Muscle layer of colon (tissue), 2 donors: Measurements from ENCODE around the gene MRGPRD.
A peak's percentile ranks its signal among the peaks of the same experiment; 100 is the strongest.

ENCODE experiments used
- H3K27ac ChIP-seq: one replicate; pipeline ENCODE4 v1.7.0; 2013; ENCODE audit warnings: low read depth, mild to moderate bottlenecking, low read length, moderate library complexity
- H3K27me3 ChIP-seq, 2 donors: one replicate each; pipeline ENCODE4 v1.7.0; 2013; ENCODE audit warnings: low read length in 2 of 2, mild to moderate bottlenecking in 2 of 2; ENCODE audit not compliant: insufficient read depth in 2 of 2, control insufficient read depth in 1 of 2
- H3K36me3 ChIP-seq: one replicate; pipeline ENCODE4 v1.7.0; 2013; ENCODE audit warnings: mild to moderate bottlenecking, low read length; ENCODE audit not compliant: insufficient read depth
- H3K4me1 ChIP-seq: one replicate; pipeline ENCODE4 v1.7.0; 2013; ENCODE audit warnings: mild to moderate bottlenecking, low read length; ENCODE audit not compliant: insufficient read depth
- H3K4me3 ChIP-seq, 2 donors: one replicate each; pipeline ENCODE4 v1.7.0; 2013; ENCODE audit warnings: low read length in 2 of 2, low read depth in 1 of 2, mild to moderate bottlenecking in 1 of 2, moderate library complexity in 1 of 2
- H3K9ac ChIP-seq: one replicate; pipeline ENCODE4 v1.7.0; 2013; ENCODE audit warnings: low read length
- H3K9me3 ChIP-seq: one replicate; pipeline ENCODE4 v1.7.0; 2013; ENCODE audit warnings: mild to moderate bottlenecking, low read length
- donor health status: abdominal sarcoma.
- donor health status: Adenocarcinoma of cecum.

MRGPRD gene, protein sequence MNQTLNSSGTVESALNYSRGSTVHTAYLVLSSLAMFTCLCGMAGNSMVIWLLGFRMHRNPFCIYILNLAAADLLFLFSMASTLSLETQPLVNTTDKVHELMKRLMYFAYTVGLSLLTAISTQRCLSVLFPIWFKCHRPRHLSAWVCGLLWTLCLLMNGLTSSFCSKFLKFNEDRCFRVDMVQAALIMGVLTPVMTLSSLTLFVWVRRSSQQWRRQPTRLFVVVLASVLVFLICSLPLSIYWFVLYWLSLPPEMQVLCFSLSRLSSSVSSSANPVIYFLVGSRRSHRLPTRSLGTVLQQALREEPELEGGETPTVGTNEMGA

DNA sequence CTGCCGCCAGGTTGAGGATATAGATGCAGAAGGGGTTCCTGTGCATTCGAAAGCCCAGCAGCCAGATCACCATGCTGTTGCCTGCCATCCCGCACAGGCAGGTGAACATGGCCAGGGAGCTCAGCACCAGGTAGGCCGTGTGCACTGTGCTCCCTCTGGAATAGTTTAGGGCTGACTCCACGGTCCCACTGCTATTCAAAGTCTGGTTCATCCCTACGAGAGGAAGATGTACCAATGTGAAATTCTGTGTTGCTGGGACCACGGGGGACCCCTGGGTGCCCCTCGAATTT is at the start of gene MRGPRD:
Gene MRGPRD (minus strand): TSS at position 211 of the 290 bp plus-strand sequence. CDS start 0 bp downstream, at position 211.
- Histone ChIP-seq H3K36me3 (no peaks in the 10 kb centered on the region), H3K4me3 (no peak within 1 kb of the TSS), H3K9me3 (no peaks in the 10 kb centered on the region), H3K27ac (no peak within 1 kb of the TSS), H3K9ac (no peak within 1 kb of the TSS), H3K4me1 (no peaks in the 10 kb centered on the region), H3K27me3 (no peaks in the 10 kb centered on the region)

DNA sequence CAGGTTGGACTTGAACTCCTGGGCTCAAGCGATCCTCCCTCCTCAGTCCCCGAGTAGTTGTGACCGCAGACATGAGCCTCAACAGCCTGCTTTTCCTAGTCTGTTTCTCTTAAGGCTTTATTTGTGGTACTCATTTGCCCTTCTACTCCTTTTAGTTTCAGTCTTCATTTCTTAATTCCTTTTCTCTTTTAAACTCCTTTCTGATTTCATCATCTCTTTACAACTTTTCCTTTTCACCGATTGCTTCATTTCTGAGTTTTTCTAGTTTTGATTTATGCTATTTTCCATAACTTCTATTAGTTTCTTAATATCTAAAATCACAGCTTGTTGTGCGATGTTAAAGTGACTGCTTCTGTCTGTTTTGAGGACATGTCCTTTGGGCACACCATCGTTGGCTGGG is 49.5 kb upstream of the MRGPRD start:
- H3K4me1 ChIP-seq = no peaks in the 10 kb centered on the region
- no peak overlapping the region for H3K27ac ChIP-seq
- no peaks in the 10 kb centered on the region for H3K27me3 ChIP-seq
- no peak overlapping the region for H3K9ac ChIP-seq
- no peaks in the 10 kb centered on the region for H3K36me3 ChIP-seq
- H3K4me3 ChIP-seq = no peak overlapping the region
- H3K9me3 ChIP-seq = no peaks in the 10 kb centered on the region

DNA sequence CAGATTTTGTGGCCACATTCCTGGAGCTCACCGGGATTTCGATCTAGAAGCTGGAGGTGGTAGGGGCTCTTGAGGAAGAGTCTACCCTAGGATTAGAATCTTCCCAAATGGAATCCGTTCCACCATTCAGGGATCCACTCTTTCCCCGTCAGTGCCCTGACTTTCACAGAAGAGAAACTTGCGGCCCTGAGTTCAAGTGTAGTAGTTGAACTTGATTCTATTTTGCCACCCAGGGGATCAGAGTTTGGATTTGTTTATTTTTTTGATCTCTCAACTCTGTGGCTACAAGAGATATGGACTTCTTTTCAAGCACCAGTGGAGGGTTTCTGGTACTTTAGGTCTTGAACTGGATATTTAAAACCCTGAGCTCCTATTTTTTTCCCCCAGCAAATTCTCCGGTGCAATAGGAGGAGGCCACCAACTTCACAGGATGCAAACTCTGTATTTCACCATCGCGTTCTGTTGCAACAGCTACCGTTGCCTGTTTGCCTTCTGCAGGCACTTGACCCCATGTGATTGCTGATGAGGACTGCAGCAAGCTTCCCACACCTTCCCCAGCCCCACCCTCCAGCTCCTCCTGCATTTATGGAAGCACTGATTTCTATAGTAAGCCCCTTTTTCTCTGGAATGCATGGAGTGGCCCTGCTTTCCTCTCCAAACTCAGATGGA is 47.1 kb upstream of the MRGPRD start:
- Histone ChIP-seq H3K9me3 (no peaks in the 10 kb centered on the region), H3K9ac (no peak overlapping the region), H3K27ac (no peak overlapping the region), H3K36me3 (no peaks in the 10 kb centered on the region), H3K27me3 (no peaks in the 10 kb centered on the region), H3K4me3 (no peak overlapping the region), H3K4me1 (no peaks in the 10 kb centered on the region)

DNA sequence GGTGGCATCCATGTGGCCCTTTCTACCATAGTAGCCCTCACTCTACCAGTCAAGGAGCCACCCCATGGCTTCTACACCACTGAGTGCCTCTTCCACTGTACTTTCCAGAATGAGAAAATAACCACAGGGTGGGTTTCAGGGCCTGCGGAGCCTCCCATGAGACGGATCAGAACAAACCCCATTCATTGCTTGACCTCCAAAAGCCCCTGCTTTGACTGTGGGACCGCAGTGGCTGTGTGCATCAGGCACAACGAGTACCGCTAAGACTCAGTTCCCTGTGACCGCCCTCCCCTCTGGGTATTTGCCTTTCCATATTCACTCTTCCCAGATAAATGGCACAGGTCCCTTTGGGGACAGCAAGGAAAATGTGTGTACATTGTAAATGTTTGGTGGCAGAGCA is 43.7 kb upstream of the MRGPRD start:
- H3K4me1 ChIP-seq = peaks cover 10% of the 10 kb centered on the region
- H3K9me3 ChIP-seq = no peaks in the 10 kb centered on the region
- no peak overlapping the region for H3K9ac ChIP-seq
- H3K27me3 ChIP-seq = no peaks in the 10 kb centered on the region
- H3K36me3 ChIP-seq = no peaks in the 10 kb centered on the region
- H3K4me3 ChIP-seq = no peak overlapping the region
- no peak overlapping the region for H3K27ac ChIP-seq

DNA sequence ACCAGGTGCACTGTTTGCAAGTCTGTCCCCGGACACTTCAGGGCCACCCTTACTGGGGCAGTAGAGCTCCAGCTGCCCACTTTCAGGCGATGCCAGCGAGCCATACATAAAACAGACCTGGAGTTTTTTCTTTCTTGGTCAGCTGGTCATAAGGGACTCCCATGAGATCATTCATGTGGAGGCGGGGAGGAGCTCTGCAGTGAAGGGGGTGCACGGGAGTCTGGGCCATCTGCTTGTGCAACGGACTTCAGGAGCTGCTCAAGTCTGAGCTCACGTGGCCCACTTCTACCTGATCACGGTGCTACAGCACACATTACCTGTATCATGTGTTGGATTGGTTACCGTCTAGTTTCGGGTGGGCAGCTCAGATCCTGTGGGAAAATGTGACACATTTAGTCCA is 41.5 kb upstream of the MRGPRD start:
- H3K9ac ChIP-seq = no peak overlapping the region
- no peaks in the 10 kb centered on the region for H3K36me3 ChIP-seq
- H3K4me3 ChIP-seq = no peak overlapping the region
- H3K9me3 ChIP-seq = no peaks in the 10 kb centered on the region
- no peaks in the 10 kb centered on the region for H3K27me3 ChIP-seq
- peaks cover 23% of the 10 kb centered on the region for H3K4me1 ChIP-seq
- H3K27ac ChIP-seq = no peak overlapping the region

DNA sequence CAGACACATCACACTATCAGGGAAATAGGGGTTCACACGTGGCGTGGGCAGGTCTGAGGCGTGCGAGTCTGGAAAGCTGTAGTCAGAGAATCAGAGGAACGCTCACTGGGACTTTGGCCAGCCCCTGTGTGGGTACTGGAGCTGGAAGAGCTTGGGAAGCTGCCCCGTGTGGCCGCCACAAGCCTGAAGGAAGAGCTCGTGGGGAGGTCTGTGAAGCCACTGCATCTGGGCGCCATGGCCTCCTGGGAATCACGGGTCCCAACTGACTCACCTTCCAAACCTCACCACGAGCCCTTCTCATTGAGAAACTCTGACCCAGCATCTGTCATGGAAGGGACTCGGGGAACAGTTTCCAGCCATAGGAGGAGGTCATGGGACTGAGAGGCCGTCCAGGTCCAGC is 38.1 kb upstream of the MRGPRD start:
- H3K9ac ChIP-seq = no peak overlapping the region
- H3K27ac ChIP-seq = peak overlapping the region; percentile 55
- H3K36me3 ChIP-seq = no peaks in the 10 kb centered on the region
- no peaks in the 10 kb centered on the region for H3K27me3 ChIP-seq
- peaks cover 41% of the 10 kb centered on the region for H3K4me1 ChIP-seq
- H3K4me3 ChIP-seq = no peak overlapping the region
- H3K9me3 ChIP-seq = no peaks in the 10 kb centered on the region

DNA sequence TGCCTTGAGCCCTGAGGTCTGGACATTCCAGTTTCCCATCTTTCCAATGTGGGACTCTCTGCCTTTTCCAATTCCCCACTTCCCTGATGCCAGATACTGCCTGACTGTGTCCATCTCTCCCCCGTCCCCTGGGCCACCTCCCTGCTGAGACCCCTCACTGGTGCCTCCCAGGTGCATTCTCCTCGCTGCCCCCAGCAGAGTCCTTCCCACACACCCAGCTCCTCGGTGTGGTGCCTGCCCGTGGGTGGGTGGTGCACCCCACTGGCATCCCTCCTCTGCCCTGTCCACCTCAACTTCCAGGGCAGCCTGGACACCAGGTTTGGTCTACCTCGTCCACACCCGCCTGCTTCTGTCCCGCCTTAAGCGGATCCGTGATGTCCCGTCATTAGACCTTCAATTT is 37.2 kb upstream of the MRGPRD start:
- Histone ChIP-seq H3K27me3 (no peaks in the 10 kb centered on the region), H3K4me1 (peaks cover 42% of the 10 kb centered on the region), H3K36me3 (no peaks in the 10 kb centered on the region), H3K27ac (peak overlapping the region; percentile 8), H3K4me3 (no peak overlapping the region), H3K9me3 (no peaks in the 10 kb centered on the region), H3K9ac (no peak overlapping the region)

DNA sequence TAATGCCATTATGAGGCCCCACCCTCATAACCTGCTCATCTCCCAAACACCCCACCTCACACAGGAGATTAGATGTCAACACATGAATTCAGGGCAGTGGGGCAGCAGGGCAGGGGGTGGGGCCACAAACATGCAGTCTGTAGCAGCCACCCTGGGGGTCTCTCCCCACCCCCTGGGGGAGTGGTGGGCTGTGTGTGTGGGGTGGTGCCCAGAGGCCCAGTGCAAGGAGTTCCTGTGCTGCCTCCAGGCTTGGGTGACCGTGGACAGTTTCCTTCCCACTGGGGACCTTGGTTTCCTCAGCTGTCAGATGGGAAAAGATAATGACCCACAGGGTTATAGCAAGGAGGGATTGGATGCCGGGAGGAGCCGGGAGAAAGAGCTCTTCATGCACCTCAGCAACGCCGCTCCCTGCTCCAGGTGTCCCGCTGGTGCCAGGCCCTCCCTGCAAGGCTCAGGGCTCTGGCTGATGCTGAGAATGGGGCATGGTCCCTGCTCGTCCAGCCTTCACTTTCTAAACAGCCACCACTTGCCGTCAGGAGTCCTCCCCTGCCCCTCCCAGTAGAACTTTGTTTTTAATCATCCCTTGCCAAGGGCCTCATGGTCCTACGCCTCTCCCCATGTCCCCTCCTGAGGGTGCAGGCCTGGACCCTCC is 34.2 kb upstream of the MRGPRD start:
- peak overlapping the region; percentile 62 for H3K9ac ChIP-seq
- H3K9me3 ChIP-seq = no peaks in the 10 kb centered on the region
- peaks cover 42% of the 10 kb centered on the region for H3K4me1 ChIP-seq
- H3K4me3 ChIP-seq = peak overlapping the region in 1 of 2 donors; percentile 96
- H3K27me3 ChIP-seq = no peaks in the 10 kb centered on the region
- H3K36me3 ChIP-seq = peaks cover 8% of the 10 kb centered on the region
- H3K27ac ChIP-seq = peak overlapping the region; percentile 99

DNA sequence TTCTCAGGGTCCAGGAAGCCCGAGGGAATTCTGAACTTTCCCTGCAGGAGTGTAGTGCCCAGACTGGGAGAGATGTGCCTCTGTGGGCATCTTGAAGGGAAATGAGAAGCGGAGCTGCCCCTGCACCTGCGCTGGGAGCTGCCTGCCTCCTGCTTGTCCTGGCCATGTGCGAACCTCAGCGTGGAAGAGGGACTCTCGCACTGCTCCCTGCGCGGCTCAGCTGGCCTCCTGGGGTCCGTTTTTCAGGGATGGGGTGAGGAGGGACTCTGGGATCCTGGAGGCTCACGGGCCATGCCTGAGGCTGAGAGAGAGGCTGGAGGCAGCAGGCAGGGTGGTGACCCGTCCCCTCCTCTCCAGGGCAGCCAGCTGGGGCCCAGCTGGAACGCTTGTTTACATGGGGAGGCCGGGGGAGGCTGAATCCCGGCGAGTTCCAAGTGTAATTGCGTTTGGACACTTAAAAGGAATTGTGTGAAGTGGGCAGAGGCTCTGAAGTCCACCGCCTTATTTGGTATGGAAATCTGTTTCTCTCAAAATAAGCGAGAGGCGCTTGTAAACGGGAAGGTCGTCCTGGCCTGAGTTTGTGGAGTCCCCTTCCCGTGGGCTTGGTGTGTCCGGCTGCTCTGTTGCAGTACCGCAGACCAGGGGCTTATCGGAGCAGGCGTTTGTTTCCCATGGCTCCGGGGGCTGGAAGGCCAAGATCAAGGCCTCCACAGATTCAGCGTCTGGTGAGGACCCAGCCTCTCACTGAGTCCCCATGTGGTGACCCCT is 33.5 kb upstream of the MRGPRD start:
- Histone ChIP-seq H3K27me3 (no peaks in the 10 kb centered on the region), H3K4me3 (peak overlapping the region; percentile 89 to 96), H3K4me1 (peaks cover 44% of the 10 kb centered on the region), H3K9me3 (no peaks in the 10 kb centered on the region), H3K27ac (peak overlapping the region; percentile 99), H3K9ac (peak overlapping the region; percentile 77), H3K36me3 (peaks cover 15% of the 10 kb centered on the region)

DNA sequence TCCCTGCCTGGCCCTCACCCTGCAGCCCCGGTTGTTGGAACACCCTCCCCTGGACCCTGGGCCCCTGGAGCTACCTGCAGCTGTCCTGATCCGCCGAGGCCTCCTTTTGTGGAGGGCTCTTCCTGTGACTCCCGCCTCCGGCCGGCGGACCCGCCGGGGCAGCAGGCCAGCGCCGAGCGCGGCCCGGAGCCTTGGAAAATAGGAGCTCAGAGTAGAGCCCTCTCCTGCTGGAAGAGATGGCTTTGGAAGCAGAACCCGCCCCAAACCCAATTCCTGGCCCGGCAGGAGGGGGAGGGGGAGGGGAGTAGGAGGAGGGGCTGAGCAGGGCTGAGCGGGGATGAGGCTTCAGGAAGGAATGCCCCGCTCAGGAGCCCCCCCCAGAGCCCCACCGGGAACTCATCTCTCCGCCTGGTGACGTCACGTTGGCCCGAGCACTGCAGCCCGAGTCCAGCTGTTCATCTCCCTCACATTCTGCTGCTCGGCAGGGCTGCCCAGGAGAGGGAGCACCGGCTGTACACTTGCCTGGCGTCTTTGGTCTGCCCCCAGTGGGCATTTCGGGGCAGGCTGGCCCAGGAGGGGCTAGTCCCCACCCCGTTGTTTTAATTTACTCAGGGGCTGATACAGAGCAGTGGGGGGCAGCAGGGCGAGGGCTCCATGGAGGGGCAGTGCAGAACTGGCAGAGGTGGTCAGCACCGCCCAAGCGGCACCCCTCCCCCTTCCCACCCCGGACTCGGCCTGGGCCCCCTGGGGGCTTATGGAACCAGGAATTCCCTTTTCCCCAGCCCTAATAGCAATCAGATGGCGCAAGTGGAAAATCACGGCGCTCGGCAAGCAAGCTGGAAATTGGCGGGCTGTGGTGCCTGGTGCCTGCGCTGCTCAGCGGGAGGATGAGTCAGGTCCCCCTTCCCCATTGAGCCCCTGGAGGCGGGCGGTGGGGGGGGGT is 32.5 kb upstream of the MRGPRD start, which contains the start of gene MRGPRF:
Gene MRGPRF (minus strand): TSS at position 238 of the 943 bp plus-strand sequence. CDS start 3,345 bp downstream, outside the sequence.
- Histone ChIP-seq H3K27ac (peak within 1 kb of the TSS; percentile 99), H3K36me3 (peaks cover 24% of the 10 kb centered on the region), H3K4me1 (peaks cover 45% of the 10 kb centered on the region), H3K27me3 (no peaks in the 10 kb centered on the region), H3K4me3 (peak within 1 kb of the TSS; percentile 89 to 96), H3K9me3 (no peaks in the 10 kb centered on the region), H3K9ac (peak within 1 kb of the TSS; percentile 82)
